ENCODE measurements around the gene NOX1.

GRCh38 chrX:100904433-100904832, 30.3 kb upstream of the NOX1 start:
- no peak for TF ChIP-seq SP1 (IDR thresholded peaks at IDR 0.05)
- no peak for TF ChIP-seq SUZ12 (IDR thresholded peaks at IDR 0.05)
- TF ChIP-seq FOXK2 (IDR thresholded peaks at IDR 0.05): no peak
- TF ChIP-seq FOXA1 (IDR thresholded peaks at IDR 0.05): no peak
- TF ChIP-seq ZNF384 (IDR thresholded peaks at IDR 0.05): no peak

Data from HEK293T (cell line).